Neural cell (in vitro differentiated cells): ENCODE data around the gene CCDC124.
"Not testable (repeated sequence)": the region's sequence is repeated elsewhere in the genome, so short reads cannot be mapped to it uniquely, and the experiment has no call there.

Experiments
- POLR2AphosphoS5 ChIP-seq: IDR thresholded peaks from 2 replicates; pipeline ENCODE4 v1.6.1; 2012
- TF ChIP-seq, protein P1 (sequence below): fragments of 450-650 bp; IDR thresholded peaks from 2 replicates; pipeline ENCODE4 v1.5.1; 2014; ENCODE audit warnings: antibody characterized with exemption, mild to moderate bottlenecking, moderate library complexity; ENCODE audit not compliant: poor library complexity, severe bottlenecking

DNA sequence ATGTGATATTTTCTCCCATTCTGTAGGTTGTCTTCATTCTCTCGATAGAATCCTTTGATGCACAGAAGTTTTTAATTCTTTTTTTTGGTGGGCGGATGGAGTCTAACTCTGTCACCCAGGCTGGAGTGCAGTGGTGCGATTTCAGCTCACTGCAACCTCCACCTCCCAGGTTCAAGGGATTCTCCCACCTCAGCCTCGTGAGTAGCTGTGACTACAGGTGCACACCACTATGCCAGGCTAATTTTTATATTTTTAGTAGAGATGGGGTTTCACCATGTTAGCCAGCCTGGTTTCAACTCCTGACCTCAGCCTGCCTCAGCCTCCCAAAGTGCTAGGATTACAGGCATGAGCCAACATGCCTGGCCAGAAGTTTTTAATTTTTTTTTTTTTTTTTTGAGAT is 45.6 kb upstream of the CCDC124 start:
- TF ChIP-seq, protein P1, sequence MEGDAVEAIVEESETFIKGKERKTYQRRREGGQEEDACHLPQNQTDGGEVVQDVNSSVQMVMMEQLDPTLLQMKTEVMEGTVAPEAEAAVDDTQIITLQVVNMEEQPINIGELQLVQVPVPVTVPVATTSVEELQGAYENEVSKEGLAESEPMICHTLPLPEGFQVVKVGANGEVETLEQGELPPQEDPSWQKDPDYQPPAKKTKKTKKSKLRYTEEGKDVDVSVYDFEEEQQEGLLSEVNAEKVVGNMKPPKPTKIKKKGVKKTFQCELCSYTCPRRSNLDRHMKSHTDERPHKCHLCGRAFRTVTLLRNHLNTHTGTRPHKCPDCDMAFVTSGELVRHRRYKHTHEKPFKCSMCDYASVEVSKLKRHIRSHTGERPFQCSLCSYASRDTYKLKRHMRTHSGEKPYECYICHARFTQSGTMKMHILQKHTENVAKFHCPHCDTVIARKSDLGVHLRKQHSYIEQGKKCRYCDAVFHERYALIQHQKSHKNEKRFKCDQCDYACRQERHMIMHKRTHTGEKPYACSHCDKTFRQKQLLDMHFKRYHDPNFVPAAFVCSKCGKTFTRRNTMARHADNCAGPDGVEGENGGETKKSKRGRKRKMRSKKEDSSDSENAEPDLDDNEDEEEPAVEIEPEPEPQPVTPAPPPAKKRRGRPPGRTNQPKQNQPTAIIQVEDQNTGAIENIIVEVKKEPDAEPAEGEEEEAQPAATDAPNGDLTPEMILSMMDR, result not testable (repeated sequence)
- TF ChIP-seq POLR2AphosphoS5, result not testable (repeated sequence)
